ENCODE results near the gene ATP6V1C2.

DNA sequence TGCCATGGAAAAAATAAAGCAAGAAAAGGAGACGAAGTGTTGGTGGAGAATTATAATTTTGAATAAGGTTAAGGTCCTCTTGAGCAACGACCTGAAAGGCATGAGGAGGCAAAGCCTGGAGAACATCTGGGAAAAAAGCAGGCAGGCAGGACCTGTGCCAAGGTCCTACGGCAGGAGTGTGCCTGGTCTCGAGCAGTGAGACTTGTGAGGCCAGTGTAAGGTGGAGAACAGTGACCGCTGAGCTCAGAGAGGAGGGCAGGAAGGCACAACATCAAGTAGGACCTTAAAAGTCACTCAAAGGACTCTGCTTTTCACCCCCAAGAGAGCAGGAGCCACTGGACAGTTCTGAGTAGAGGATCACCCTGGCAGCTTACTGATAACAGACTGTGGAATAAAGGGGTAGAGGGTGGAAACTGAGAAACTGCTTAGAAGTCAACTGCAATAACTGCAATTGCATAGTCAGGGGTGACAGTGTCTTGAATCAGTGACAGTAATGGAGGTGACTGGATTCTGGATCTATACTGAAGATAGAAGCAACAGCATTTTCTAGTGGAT is 35.2 kb upstream of the ATP6V1C2 start:
- TF ChIP-seq CTCF (IDR thresholded peaks at IDR 0.05 in 4 of 5, conservative IDR thresholded peaks at IDR 0.05 in 1 of 5) (no peak), POLR2A (IDR thresholded peaks at IDR 0.05) (no peak)

All from gastrocnemius medialis (tissue), 4 donors.